Stimulated activated CD4-positive, alpha-beta T cell treated with anti-CD3 and anti-CD28 coated beads, Interleukin-2, amount 100 ng/mL, for 24 hours (primary cell): ENCODE results near the gene IL17C.

Source experiments
- DNase-seq, 2 donors: peaks; one replicate each; pipeline ENCODE4 v3.0.0-alpha.2; 2020

Gene IL17C

DNA sequence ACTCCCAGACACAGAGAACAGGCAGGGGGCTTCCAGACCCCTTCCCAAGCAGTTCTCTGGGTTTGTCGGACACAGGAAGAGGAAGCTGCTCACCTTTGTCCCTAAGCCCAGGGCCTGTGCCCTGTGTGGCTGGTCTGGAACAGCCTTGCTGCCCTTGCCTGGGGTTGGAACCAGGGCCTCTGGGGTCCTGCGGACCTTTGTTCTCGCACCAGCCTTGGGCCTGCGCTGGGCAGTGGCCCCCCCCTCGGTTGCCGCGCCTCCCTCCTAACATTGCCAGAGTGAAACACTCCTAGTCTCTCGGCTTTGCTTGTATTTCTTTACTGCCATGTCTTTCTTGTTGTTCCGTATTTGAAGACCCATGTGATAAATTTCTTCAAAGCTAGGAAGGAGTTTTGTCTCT is 8.5 kb upstream of the IL17C start:
- no peak for DNase-seq

DNA sequence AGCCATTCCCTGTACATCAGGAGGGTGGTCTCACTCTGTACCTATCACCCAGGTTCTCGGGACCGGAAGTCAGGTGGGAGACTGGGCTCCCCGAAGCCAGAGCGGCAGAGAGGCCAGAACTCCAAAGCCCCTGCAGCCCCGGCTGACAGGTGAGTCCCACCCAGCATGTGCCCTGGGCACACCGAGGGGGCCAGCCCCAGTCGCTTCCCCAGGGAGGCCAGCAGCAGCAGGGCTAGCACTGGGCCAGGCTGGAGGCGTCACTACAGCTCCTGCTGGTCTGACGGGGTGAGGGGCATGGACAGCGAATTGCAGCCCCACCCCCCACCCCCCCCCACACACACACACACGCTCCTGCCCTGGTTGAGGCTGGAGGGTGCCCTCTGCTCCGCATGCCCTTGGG is 7.9 kb upstream of the IL17C start:
- DNase-seq, result no peak

DNA sequence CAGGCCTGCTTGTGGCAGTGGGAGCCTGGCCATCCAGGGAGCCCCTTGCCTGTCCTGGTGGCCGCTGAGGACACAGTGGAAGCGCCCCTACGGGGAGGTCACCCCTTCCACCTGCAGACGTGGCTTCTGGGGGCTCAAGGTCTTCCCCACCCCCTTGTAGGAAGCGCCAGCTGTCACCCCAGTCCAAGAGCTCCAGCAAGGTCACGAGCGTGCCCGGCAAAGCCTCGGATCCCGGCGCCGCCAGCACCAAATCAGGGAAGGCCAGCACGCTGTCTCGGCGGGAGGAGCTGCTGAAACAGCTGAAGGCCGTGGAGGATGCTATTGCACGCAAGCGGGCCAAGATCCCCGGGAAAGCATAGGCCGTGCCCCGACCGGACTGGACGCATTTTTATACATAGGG is 7.4 kb upstream of the IL17C start:
- no peak for DNase-seq

DNA sequence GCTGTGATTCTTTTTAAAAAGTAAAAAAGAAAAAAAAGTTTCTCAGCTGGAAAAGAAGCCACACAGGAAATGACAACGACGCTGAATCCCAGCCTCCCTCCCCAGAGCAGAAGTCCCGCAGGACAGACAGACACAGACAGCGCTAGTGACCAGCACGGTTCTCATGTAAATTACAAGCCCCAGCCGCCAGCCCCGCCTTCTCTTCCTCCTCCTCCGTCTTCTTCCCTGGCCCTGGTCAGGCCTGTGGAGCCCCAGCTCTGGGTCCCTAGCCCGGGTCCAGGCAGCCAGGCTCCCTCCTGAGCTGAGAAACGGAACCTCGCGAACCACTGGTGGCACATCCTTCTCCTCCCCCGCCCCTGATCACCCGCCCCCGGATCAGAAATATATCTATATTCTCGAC is 7.0 kb upstream of the IL17C start:
- DNase-seq, result no peak

DNA sequence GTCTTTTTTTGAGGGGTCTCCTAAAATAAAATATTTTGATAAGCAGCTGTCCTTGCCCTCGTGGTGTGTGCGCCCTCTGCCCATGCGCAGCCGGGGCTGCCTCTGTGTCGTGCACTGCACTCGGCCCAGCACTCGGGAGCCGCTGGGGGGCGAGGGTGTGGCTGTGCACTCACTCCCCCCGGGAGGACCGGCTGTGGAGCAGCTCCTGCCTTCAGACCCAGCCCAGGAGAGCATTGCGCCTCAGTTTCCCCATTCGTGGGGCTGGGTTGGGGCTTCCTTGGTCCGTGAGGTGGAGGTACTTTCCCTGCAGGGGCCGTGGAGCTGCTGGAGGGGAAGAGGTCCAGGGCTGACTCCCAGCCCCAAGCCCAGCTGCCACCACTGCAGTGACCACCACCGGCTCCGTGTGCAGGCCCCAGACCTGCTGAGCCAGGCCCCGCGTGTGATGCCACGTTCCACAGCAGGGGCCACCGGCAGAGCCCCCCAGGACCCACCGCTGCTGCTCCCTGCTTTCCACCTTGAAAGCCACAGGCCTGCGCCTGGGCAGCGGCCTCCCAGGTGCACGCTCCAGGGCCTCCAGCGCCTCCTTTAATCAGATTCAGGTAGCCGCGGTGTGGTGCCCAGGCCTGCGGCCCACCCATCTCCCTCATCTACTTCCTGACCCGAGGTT is 6.3 kb upstream of the IL17C start:
- DNase-seq, result no peak

DNA sequence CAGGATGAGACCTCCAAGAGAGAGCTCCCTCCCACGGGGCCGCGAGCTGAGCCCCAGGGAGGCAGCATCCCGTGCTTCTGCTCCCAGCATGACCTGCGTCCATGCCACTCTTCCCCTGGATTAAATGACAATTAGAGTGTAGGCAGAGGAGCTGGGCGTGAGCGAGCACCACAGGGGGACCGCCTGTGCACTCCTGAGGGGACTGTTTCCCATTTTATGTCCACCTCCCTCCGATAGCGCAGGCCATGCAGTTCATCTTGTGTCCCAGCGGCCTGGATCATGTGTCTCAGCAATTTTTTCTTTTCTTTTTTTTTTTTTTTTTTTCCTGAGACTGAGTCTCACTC is 5.8 kb upstream of the IL17C start:
- no peak for DNase-seq

DNA sequence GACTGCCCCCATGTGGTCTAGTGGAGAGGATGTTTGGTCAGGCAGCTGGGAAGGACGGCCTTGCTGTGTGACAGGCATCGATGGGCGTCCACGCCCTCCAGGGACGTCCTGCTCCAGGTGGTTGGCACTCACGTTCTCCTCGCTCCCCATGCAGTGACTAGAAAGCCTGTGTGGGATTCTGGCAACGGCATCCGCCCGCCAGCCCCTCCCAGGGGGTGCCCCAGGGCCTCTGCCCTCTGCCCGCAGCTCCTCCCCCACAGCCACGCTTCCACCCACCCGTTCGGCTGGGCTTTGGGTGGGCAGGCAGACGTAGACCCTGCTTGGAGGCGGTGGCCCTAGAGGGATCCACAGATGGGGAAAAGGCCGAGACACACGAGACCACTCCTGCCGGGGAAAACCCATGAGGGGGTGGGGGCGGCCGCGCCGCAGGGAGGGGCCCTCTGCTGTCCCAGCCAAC is 4.7 kb upstream of the IL17C start:
- DNase-seq, result peak; percentile 52 to 63

DNA sequence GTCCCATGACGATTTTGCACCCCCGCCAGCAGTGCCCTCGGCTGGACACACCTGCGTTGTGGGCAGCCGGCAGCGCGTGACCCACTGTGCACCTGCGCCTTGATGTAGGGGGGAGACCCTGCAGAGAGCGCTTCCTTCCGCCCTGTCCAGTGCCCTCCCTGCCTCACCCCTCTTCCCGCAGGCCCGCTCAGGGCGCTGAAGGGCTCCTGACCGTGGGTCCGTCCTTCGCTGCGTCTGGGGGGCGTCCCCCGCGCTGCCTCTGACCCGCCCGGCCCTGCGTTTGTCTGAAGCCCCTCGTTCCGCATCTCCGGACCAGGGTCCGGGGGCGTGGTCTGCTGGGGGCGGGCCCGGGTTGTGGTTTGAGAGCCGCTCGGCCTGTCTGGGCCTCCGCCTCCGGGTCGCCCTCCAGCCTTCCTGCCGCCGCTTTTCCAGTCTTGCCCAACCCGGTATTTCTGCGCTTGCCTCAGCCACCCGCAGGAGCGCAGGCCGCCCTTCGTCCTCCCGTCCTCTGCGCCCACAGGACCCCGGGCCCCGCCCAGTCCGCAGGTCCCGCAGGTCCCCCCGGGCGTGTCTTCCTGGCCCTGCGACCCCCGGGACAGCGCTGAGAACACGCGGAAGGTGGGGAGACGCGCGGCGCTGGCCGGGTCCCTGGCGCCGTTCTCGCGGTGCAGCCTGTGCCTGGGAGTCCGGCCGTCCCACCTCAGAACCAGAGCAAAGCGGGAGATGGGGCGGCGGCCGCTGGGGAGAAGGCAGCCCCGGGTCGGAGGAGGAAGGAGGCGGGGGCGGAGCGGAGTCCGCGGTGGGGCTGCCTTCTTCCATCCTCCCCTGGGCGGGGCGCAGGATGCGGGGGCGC is 4.0 kb upstream of the IL17C start:
- DNase-seq, result peak; percentile 43 to 66

DNA sequence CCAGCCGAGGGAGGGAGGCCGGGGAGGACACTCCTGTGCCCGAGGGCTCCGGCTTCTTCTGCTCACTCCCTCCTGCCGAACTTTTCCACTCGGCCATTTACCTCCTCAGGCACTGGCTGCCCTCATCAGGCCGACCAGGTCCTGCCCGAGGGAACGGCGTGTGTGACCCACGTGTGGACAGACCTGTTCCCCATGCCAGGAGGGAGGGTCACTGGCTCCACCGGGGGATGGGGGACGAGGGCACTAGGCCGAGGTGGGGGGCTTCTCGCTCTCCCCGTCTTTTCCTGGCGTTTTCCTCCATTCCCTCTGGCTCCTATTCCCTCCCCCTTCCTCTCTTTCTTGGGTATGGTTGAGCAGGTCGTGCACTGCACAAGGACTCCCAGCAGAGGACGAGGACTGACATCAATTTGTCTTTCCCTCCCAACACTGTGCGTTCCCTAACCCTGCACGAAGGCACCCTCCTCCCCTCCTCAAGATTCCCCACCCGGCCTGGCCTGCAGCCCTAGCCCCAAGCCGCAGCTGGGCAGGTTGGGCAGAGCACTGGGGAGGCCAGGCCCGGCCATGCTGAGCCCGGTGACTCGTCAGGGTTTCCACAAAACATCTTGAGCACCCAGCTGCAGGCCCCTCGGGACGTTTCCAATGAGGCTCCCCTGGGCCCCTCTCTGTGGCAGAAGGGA is 3.2 kb upstream of the IL17C start:
- DNase-seq, result no peak

DNA sequence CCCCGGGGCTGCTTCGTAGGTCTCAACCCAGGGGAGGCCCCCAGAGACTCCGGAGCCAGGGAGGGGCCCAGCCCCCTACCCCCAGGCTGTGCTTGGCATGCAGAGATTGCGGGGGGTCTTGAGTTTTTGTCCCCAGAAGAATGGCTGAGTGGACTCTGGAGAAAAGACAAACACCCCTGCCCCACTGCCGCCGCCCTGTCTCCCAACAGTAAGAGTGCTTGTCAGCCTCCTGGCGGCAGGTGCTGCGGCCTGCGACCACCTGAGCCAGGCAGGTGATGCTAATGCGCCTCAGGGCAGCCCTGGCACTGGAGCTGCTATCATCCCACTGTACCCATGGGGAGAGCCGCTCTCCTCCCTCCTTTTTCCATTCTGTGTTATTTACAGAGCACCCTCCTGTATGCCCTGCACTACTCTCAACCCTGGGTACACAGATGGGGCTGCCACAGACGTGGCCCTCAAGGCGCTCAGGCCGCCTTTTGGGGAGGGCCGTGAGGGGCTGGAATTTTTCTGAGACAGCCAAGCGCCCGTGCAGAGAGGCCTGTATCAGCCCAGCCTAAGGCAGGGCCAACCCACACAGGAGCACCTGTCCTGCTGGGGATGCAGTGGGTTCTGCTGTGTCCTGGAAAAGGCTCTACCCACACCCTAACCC is 2.6 kb upstream of the IL17C start:
- DNase-seq, result no peak

DNA sequence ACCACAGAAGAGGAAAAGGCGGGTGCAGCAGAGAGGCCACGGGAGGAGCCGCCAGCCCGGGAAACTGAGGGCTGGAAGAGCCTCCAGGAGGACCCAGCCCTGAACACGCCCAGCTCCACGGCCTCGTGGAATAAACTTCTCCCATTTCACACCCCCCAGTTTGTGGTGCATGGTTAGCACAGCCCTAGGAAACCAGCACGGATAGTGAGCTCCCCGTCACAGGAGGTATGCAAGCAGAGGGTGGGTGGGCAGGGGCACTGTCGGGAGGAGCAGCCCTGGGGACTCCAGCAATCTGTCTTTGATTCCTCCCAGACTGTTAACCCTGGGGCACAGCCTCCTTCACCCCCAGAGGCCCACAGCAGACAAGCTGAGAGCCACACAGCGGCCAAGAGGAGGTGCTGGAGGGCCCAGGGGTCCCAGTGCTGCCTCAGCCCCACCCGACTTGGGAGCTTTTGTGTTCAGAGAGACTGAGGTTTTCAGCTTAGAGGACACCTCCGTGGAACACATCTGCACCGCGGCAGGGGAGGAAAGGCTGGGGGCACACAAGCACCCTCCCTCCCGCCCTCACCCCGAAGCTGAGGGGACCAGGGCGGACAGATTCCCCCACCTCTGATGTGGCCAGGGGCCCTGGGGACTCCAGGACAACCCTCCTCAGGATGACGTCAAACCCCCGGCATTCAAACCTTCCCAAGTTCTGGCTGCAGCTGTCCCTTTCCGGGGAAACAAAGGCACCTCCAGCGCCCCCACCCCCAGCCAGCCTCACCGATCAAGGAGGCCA is 1.7 kb upstream of the IL17C start:
- no peak for DNase-seq

DNA sequence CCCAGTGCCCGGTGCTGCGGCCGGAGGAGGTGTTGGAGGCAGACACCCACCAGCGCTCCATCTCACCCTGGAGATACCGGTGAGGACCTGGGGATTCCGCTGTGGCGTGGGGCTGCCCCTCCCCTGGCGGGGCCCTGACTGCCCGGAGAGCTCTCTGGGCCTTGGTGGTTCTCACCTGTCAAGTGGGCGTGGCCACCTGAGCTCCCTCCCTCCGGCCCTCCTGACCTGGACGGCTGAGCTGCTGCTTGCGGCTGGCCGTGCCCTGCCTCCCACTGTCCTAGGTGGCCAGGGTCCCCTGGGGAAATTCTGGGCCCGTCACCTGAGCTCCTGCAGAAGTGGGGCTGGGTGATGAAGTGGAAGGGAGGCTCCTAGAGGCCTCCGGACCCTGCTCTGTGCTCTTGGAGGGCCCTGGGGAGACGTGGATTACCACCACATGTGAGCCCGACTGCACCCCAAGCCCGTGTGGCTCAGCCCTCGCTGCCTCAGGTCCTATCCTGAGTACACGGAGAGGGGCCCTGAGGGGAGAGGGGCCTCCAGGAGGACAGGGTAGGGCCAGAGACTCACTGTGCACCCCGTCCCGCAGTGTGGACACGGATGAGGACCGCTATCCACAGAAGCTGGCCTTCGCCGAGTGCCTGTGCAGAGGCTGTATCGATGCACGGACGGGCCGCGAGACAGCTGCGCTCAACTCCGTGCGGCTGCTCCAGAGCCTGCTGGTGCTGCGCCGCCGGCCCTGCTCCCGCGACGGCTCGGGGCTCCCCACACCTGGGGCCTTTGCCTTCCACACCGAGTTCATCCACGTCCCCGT is 1.1 kb downstream of the IL17C start:
- DNase-seq, result no peak

DNA sequence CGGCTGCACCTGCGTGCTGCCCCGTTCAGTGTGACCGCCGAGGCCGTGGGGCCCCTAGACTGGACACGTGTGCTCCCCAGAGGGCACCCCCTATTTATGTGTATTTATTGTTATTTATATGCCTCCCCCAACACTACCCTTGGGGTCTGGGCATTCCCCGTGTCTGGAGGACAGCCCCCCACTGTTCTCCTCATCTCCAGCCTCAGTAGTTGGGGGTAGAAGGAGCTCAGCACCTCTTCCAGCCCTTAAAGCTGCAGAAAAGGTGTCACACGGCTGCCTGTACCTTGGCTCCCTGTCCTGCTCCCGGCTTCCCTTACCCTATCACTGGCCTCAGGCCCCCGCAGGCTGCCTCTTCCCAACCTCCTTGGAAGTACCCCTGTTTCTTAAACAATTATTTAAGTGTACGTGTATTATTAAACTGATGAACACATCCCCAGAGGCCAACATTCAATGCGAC is 1.7 kb downstream of the IL17C start:
- DNase-seq, result no peak

DNA sequence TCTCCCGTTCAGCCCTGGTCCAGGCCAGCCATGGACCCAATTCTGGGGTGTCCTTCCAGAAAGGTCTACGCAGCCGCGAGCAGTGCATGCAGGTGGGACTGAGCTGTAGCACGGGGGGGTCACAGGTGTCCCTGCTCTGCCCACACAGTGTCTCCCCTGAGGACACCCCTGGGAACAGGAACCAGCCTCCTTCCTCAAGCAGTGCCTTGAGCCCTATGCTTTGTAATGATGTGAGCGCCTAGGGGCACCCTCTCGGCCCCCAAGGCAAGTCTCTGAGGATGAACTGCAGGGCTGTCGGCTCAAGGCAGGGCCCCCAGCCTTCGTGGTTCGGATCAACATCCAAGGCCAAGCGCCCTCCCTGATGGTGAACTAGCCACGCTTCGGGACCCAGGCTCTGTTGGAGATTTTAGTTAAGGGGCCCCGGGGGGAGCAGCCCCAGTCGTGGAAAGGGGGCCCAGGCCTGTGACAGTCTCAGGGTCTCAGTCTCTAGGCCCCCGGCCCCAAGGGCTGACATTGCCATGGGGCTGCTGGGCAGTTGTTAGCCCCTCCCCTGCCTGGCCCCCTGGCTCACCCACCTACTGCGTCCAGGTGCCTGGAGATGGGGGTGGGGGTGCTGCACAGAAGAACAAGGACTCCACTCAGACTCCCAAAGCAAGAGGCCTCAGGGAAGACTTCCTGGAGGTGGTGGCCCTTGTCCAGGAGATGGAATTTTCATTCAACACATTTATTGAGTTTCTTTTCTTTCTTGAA is 2.3 kb downstream of the IL17C start:
- no peak for DNase-seq

DNA sequence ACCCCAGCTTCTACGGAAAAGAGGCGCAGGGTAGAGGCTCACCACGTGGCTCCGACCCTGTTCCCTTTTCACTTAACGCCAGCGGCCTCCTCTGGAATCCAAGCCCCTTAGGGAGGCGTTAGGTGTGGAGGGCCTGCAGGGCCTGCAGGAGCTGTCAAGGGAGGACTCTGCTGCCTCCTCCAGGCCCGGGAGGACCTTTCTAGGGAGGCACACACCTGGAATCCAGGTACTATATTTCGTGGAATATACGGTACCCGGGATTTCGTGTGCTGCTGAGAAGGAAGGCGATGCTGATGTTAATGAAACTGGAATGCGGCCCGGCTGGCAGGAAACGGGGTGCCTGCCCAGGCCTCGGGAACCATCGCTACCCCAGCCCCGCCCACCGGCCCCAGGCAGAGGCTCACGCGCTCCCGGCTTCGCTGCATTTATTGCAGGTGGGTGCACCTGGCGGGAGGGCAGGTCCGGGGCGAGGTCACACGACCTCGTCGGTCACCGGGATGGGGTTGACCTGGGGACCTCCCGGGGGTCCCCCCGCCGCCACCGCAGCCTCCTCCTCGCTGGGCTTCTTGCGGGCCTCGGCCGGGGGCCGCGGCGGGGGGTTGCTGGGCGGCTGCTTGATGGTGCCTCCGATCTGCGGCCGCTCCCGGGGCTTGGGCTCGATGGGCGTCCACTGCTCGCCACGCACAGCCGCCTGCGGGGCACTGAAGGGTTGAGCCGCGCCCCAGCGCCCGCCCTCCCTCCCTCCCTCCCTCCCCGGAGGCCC is 4.7 kb downstream of the IL17C start:
- no peak for DNase-seq

DNA sequence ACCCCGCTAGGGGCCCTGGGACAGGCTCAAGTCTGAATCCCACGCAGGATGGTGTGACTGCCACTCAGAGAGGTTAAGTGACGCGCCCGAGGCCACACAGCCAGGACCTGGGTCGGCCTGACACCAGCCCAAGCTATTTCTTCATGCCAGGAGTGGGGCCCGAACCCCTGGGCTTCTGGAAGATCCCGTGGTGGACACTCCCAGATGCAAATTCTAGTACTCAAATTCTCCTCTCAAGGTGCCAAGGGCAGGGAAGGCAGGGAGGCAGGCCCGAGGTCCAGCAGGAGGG is 5.2 kb downstream of the IL17C start:
- DNase-seq, result no peak

DNA sequence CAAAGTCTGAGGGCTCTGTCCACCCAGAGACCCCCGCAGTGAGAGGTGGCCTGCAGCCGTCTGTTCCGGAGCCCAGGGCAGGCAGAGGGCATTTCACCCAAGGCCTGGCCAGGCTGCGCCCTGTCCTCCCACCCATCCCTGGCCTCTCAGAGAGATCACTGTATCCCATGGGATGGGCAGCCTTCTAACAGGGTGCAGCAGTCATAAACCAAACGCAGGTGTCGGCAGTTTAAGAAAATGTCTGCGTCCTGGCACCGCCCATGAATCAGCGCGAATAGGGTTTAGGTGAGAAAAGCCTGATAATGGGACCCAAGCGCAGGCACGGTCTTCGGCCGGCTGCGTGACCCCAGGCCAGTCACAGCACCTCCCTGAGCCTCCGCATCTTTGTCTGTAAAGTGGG is 7.1 kb downstream of the IL17C start:
- no peak for DNase-seq

DNA sequence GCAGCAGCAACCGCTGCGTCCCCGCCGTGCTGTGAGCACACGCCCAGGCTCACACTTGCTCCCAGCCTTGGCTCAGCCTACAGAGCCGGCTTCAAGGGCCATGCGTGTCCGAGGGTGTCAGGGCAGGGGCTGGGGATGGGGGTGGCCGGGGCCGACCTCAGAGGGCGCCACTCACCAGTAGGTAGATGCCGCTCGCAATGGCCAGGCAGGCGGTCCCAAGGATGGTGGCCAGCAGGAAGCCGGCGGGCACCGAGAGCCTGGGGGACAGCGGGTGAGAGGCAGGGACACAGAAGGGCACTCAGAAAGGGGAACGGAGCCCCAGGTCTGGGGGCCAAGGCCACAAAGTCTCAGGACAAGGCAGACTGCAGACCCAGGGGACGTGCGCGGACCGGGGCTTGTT is 7.6 kb downstream of the IL17C start:
- DNase-seq, result no peak

DNA sequence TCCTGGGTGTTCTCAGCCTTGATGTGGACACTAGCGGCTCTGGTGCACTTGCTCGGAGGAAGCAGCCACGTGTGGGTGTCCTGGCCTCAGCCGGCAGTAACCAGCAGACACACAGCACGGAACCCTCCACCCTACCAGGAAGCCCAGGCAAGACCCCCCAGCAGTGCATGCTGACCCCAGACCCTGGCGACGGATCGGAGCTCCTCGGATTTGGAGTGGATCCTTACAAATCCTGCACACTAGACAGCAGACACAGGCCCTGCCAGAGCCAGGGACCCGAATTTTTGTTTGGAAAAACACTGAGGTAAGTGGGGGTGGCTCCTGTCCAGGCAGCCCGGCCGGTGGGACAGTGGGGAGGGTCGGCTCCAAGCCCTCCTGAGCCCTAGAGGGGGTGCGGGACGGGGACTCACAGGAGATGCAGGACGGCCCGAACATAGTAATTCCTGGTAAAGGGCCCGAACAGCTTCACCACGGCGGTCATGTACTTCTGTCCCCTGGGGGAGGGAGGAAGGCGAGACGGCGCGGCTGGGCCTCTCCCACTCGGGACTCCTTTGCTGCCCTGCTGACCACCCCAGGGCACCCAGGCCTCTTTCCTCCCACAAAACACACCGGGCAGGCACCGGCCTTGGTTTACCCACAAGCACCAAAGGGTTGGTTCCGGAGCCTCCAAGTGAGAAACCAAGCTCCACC is 8.1 kb downstream of the IL17C start:
- DNase-seq, result no peak
